GM12878 (cell line): ENCODE results near the gene ABCD3. TPM values are rescaled to one million over a fixed set of nuclear protein-coding genes. Genes with fewer than 3 reads are reported as not detected.
A peak's percentile ranks its signal among the peaks of the same experiment; 100 is the strongest.

Experiments used
- ATAC-seq: fragments of 200-7000 bp; cut with Tn5 transposase; 3 replicates; pipeline ENCODE4 v1.9.1; 2020; ENCODE audit warnings: mild to moderate bottlenecking, moderate library complexity
- BruUV-seq: library from RNA; stranded (reverse); fragments of 400-500 nt; replicated peaks from 2 replicates; lab custom pipeline; 2021; lab: Mats Ljungman, UMichigan
- CTCF ChIA-PET: fragments of 300-600 bp; sonication (Branson Sonifier 250); formaldehyde crosslinking; extraction: SDS; loops from one replicate; lab custom pipeline; 2021; ENCODE audit warnings: inconsistent platforms; lab: Yijun Ruan, JAX
- POLR2A ChIA-PET: fragments of 350-600 bp; formaldehyde crosslinking; extraction: SDS; loops from one replicate; lab custom pipeline; 2021; ENCODE audit warnings: inconsistent platforms; lab: Charles Lee
- RAD21 ChIA-PET: fragments of 300-600 bp; sonication (Branson Sonifier 250); formaldehyde crosslinking; loops from one replicate; lab custom pipeline; 2023; ENCODE audit warnings: antibody characterized with exemption; ENCODE audit not compliant: unreplicated experiment; lab: Charles Lee
- SMC1A ChIA-PET: fragments of 300-600 bp; sonication (Branson Sonifier 250); formaldehyde crosslinking; loops from one replicate; lab custom pipeline; 2023; ENCODE audit not compliant: unreplicated experiment, uncharacterized antibody; lab: Charles Lee
- DNase-seq: peaks from one replicate; pipeline ENCODE4 v3.0.0-alpha.2; 2011; ENCODE audit warnings: low read depth, low spot score
- FAIRE-seq: peaks from 3 replicates; lab custom pipeline; 2011; peaks lifted over from hg19 to GRCh38; lab: Jason Lieb, UNC
- H2AFZ ChIP-seq: 2 replicates; pipeline ENCODE4 v1.6.0; 2011; ENCODE audit warnings: low read depth, low read length, control low read depth; ENCODE audit not compliant: control insufficient read depth
- H3K27ac ChIP-seq: 2 replicates; pipeline ENCODE4 v1.5.1; 2011; ENCODE audit warnings: control low read depth; ENCODE audit not compliant: control insufficient read depth, insufficient read depth
- H3K27me3 ChIP-seq, 2 experiments: replicated peaks in 1 of 2; 2 replicates each; pipeline versions ENCODE4 v1.6.0 to v1.6.1; 2011; ENCODE audit warnings: low read length in 1 of 2; ENCODE audit not compliant: control insufficient read depth in 2 of 2, insufficient read depth in 2 of 2
- H3K36me3 ChIP-seq, 2 experiments: 2 replicates each; pipeline ENCODE4 v1.5.1; 2011; ENCODE audit warnings: low read length in 1 of 2; ENCODE audit not compliant: control insufficient read depth in 2 of 2, insufficient read depth in 2 of 2
- H3K4me1 ChIP-seq: 2 replicates; pipeline ENCODE4 v1.6.1; 2011; ENCODE audit warnings: mild to moderate bottlenecking, low read length, moderate library complexity, mixed read lengths; ENCODE audit not compliant: control insufficient read depth, insufficient read depth
- H3K4me2 ChIP-seq: 2 replicates; pipeline ENCODE4 v1.6.0; 2011; ENCODE audit warnings: control low read depth; ENCODE audit not compliant: control insufficient read depth, insufficient read depth
- H3K4me3 ChIP-seq: fragments of 200-600 bp; sonication (generic); 2 replicates; pipeline ENCODE4 v1.5.1; 2016
- H3K79me2 ChIP-seq: 2 replicates; pipeline ENCODE4 v1.6.0; 2011; ENCODE audit warnings: low read length; ENCODE audit not compliant: control insufficient read depth, insufficient read depth
- H3K9ac ChIP-seq: 2 replicates; pipeline ENCODE4 v1.8.0; 2011; ENCODE audit warnings: low read length, control low read depth, mixed read lengths; ENCODE audit not compliant: control insufficient read depth, insufficient read depth
- H3K9me3 ChIP-seq: replicated peaks from 3 replicates; pipeline ENCODE4 v1.5.1; 2011; ENCODE audit warnings: mild to moderate bottlenecking, low read length; ENCODE audit not compliant: control insufficient read depth, insufficient read depth
- H4K20me1 ChIP-seq: 2 replicates; pipeline ENCODE4 v1.6.0; 2011; ENCODE audit not compliant: control insufficient read depth, insufficient read depth
- NR2F1 ChIP-seq: fragments of 450-650 bp; conservative IDR thresholded peaks from 2 replicates; pipeline ENCODE4 v1.6.1; 2017; ENCODE audit warnings: mild to moderate bottlenecking
- RBBP5 ChIP-seq: fragments of 200-600 bp; sonication (generic); conservative IDR thresholded peaks from 2 replicates; pipeline ENCODE4 v1.6.1; 2016
- RFX5 ChIP-seq: IDR thresholded peaks from 2 replicates; pipeline ENCODE4 v1.6.1; 2011; ENCODE audit warnings: low read depth, low read length, improper control_type of control experiment
- SMAD5 ChIP-seq: IDR thresholded peaks from 2 replicates; pipeline ENCODE4 v1.6.1; 2016; ENCODE audit warnings: antibody characterized with exemption, low read depth
- SRF ChIP-seq, 2 experiments: IDR thresholded peaks; 2 replicates each; pipeline ENCODE4 v1.6.1; 2011; ENCODE audit warnings: low read depth in 2 of 2, low read length in 2 of 2, mild to moderate bottlenecking in 1 of 2, moderate library complexity in 1 of 2
- TCF3 ChIP-seq: IDR thresholded peaks from 2 replicates; pipeline ENCODE4 v1.6.1; 2012; ENCODE audit warnings: low read depth, mild to moderate bottlenecking, low read length, borderline replicate concordance; ENCODE audit not compliant: insufficient read depth
- ZNF207 ChIP-seq: fragments of 450-650 bp; IDR thresholded peaks from 2 replicates; pipeline ENCODE4 v1.6.1; 2014; ENCODE audit warnings: antibody characterized with exemption, mild to moderate bottlenecking, borderline replicate concordance
- WGBS: methylation state at CpG from one replicate; pipeline ENCODE4 v1.1.6; 2016; ENCODE audit warnings: low lambda C conversion rate; ENCODE audit not compliant: insufficient replicate concordance, insufficient coverage; ENCODE audit errors: missing lambda C conversion rate; 5-methylcytosine and 5-hydroxymethylcytosine counted together
- in situ Hi-C: fragments of 300-500 bp; cut with MboI; formaldehyde crosslinking; loops from 9 replicates; pipeline ENCODE4 v1.14.3; 2018; ENCODE audit warnings: mixed read lengths
- intact Hi-C: fragments of 100-400 bp; cut with micrococcal nuclease; formaldehyde crosslinking; loops from one replicate; pipeline ENCODE4 v1.14.2; 2022; ENCODE audit not compliant: unreplicated experiment
- polyA plus RNA-seq, 11 experiments: library from polyadenylated mRNA; depleted of rRNA in 4 of 11; unstranded in 6 of 11; stranded (reverse) in 5 of 11; fragments of >200 nt; fragmentation: Nextera tagmentation in 4 of 11; fragmentation: Illumina TruSeq in 1 of 11; extraction: Ambion mirVana in 4 of 11; extraction: Trizol in 1 of 11; gene quantifications; 1 replicate in 1 of 11; 2 replicates in 10 of 11; pipeline versions ENCODE4 v1.2.1 to v1.2.3, GENCODE V29; 2011 to 2016; ENCODE audit warnings: inconsistent platforms in 2 of 11, missing spikeins in 2 of 11, low read depth in 1 of 11
- total RNA-seq, 4 experiments: library from RNA; depleted of rRNA in 3 of 4; stranded (reverse); fragments of >200 nt in 3 of 4; fragmentation: Illumina TruSeq in 1 of 4; extraction: Trizol in 1 of 4; gene quantifications; 2 replicates each; pipeline versions ENCODE4 v1.2.1 to v1.2.3, GENCODE V29; 2013 to 2021

The ABCD3 gene
- total and polyA plus RNA-seq, 10 of the 15 experiments (the other 5 are each of a cell fraction or from before 2014, with no cell fraction given) = 15.1 to 40.2 (median 24.1) TPM

- no peaks in the 10 kb centered on the region for H3K27me3 ChIP-seq
- ChIA-PET RAD21 (no interaction called here), SMC1A (no interaction called here), POLR2A (interaction anchor here (0.6 to 1.5 kb wide), 3 partner anchors 9 to 377 kb away, joined by 3 to 9 read pairs (median 4); no protein-coding TSS in a partner anchor), CTCF (interaction anchor here (1.0 to 1.2 kb wide), 2 partner anchors 10 to 87 kb away, joined by 3 read pairs; no protein-coding TSS in a partner anchor)
- H3K9me3 ChIP-seq = no peaks in the 10 kb centered on the region
- WGBS = 88% methylated on average over 8 of the region's 8 CpGs
- H3K27ac ChIP-seq = no peak overlapping the region
- no peak overlapping the region for H2AFZ ChIP-seq
- H3K4me2 ChIP-seq = peak overlapping the region; percentile 47; the same call in 1 of the 2 replicates
- no peak for FAIRE-seq
- H3K4me3 ChIP-seq = no peak overlapping the region
- ATAC-seq = no peak
- H4K20me1 ChIP-seq = no peaks in the 10 kb centered on the region
- no peaks in the 10 kb centered on the region for H3K36me3 ChIP-seq
- no peak for DNase-seq
- no peak overlapping the region for H3K9ac ChIP-seq
- BruUV-seq = no TSS peak
- TF ChIP-seq SRF (IDR thresholded peaks at IDR 0.05; ENCODE audit: low read depth in 2 of 2, low read length in 2 of 2) (no peak), SMAD5 (no peak), RBBP5 (no peak), NR2F1 (no peak), RFX5 (no peak), ZNF207 (no peak), TCF3 (no peak)
- H3K79me2 ChIP-seq = peaks cover 18% of the 10 kb centered on the region
- H3K4me1 ChIP-seq = peaks cover 3% of the 10 kb centered on the region; the same call in 1 of the 2 replicates
- in situ Hi-C loops (no loop called here), intact Hi-C loops (no loop called here)
Observed at GRCh38 chr1:94422115-94422820, 4.1 kb downstream of the ABCD3 start.
